HEK293 (cell line): Measurements from ENCODE around the gene ATOH8.

ENCODE experiments used
- CTCF ChIA-PET: fragments of 350-600 bp; formaldehyde crosslinking; extraction: SDS; loops from one replicate; lab custom pipeline; 2021; ENCODE audit warnings: antibody characterized with exemption; lab: Yijun Ruan, JAX
- POLR2A ChIA-PET: fragments of 300-600 bp; formaldehyde crosslinking; extraction: SDS; loops from one replicate; lab custom pipeline; 2020; ENCODE audit warnings: antibody characterized with exemption, inconsistent platforms; lab: Yijun Ruan, JAX
- H3K27ac ChIP-seq: fragments of 200-500 bp; sonication (Bioruptor generic); 2 replicates; pipeline ENCODE4 v1.5.1; 2014; ENCODE audit warnings: low read depth, low read length, control low read depth, inconsistent platforms; ENCODE audit errors: extremely low read depth
- H3K36me3 ChIP-seq, 2 experiments: fragments of 200-500 bp in 1 of 2; sonication (Bioruptor generic) in 1 of 2; 1 replicate in 1 of 2; 2 replicates in 1 of 2; pipeline ENCODE4 v1.5.1; 2014 to 2017; ENCODE audit warnings: inconsistent platforms in 2 of 2, low read length in 2 of 2; ENCODE audit not compliant: control insufficient read depth in 2 of 2, insufficient read depth in 1 of 2
- H3K4me1 ChIP-seq: fragments of 200-500 bp; sonication (Bioruptor generic); 2 replicates; pipeline ENCODE4 v1.5.1; 2014; ENCODE audit warnings: mild to moderate bottlenecking, low read length, inconsistent platforms; ENCODE audit not compliant: control insufficient read depth, insufficient read depth
- H3K4me3 ChIP-seq: 2 replicates; pipeline ENCODE4 v1.5.1; 2011; ENCODE audit warnings: low read depth, mild to moderate bottlenecking, control low read depth, low read length, moderate library complexity
- H3K9me3 ChIP-seq: fragments of 200-500 bp; sonication (Bioruptor generic); 2 replicates; pipeline ENCODE4 v1.5.1; 2014; ENCODE audit warnings: low read depth, low read length, inconsistent platforms; ENCODE audit not compliant: control insufficient read depth, insufficient read depth
- EGR2 ChIP-seq: fragments of 450-650 bp; formaldehyde crosslinking; IDR thresholded peaks from 2 replicates; pipeline ENCODE4 v1.5.1; 2016; ENCODE audit warnings: low read depth, missing biosample characterization, missing genetic modification characterization
- GLI2 ChIP-seq: fragments of 450-650 bp; formaldehyde crosslinking; IDR thresholded peaks from 2 replicates; pipeline ENCODE4; 2017; ENCODE audit warnings: missing biosample characterization, missing genetic modification characterization, low read depth, borderline replicate concordance
- GLIS1 ChIP-seq: fragments of 450-650 bp; formaldehyde crosslinking; IDR thresholded peaks from 2 replicates; pipeline ENCODE4 v1.5.1; 2016; ENCODE audit warnings: missing biosample characterization, missing genetic modification characterization
- HOXD13 ChIP-seq: sonication (generic); formaldehyde crosslinking; IDR thresholded peaks from 2 replicates; pipeline ENCODE4 v1.8.0; 2022; ENCODE audit warnings: missing genetic modification reagents, borderline replicate concordance
- KLF16 ChIP-seq: fragments of 450-650 bp; formaldehyde crosslinking; IDR thresholded peaks from 2 replicates; pipeline ENCODE4 v1.5.1; 2017; ENCODE audit warnings: missing biosample characterization, missing genetic modification characterization
- KLF9 ChIP-seq: fragments of 450-650 bp; formaldehyde crosslinking; IDR thresholded peaks from 2 replicates; pipeline ENCODE4 v1.5.1; 2016; ENCODE audit warnings: missing biosample characterization, missing genetic modification characterization, low read depth
- SP3 ChIP-seq: fragments of 450-650 bp; formaldehyde crosslinking; IDR thresholded peaks from 2 replicates; pipeline ENCODE4 v1.5.1; 2016; ENCODE audit warnings: missing biosample characterization, missing genetic modification characterization
- YY2 ChIP-seq: fragments of 450-650 bp; formaldehyde crosslinking; IDR thresholded peaks from 2 replicates; pipeline ENCODE4 v1.5.1; 2016; ENCODE audit warnings: missing biosample characterization, missing genetic modification characterization
- ZBTB10 ChIP-seq: fragments of 450-650 bp; formaldehyde crosslinking; IDR thresholded peaks from 2 replicates; pipeline ENCODE4 v1.5.1; 2016; ENCODE audit warnings: missing biosample characterization, missing genetic modification characterization
- ZBTB7A ChIP-seq: fragments of 450-650 bp; formaldehyde crosslinking; IDR thresholded peaks from 2 replicates; pipeline ENCODE4 v1.5.1; 2016; ENCODE audit warnings: low read depth, missing biosample characterization, missing genetic modification characterization
- ZNF214 ChIP-seq: fragments of 450-650 bp; formaldehyde crosslinking; IDR thresholded peaks from 2 replicates; pipeline ENCODE4 v1.5.1; 2017; ENCODE audit warnings: missing biosample characterization, mild to moderate bottlenecking, missing genetic modification characterization, borderline replicate concordance
- ZNF335 ChIP-seq: fragments of 450-650 bp; formaldehyde crosslinking; conservative IDR thresholded peaks from 2 replicates; pipeline ENCODE4 v1.5.1; 2016; ENCODE audit warnings: missing biosample characterization, missing genetic modification characterization
- ZNF473 ChIP-seq: fragments of 450-650 bp; formaldehyde crosslinking; IDR thresholded peaks from 2 replicates; pipeline ENCODE4 v1.5.1; 2017; ENCODE audit warnings: missing biosample characterization, missing genetic modification characterization
- ZNF513 ChIP-seq: fragments of 450-650 bp; IDR thresholded peaks from 2 replicates; pipeline ENCODE4 v1.5.1; 2018; ENCODE audit warnings: missing biosample characterization, missing genetic modification characterization
- ZNF561 ChIP-seq: fragments of 450-650 bp; IDR thresholded peaks from 2 replicates; pipeline ENCODE4 v1.5.1; 2018; ENCODE audit warnings: missing biosample characterization, missing genetic modification characterization, borderline replicate concordance
- ZNF670 ChIP-seq: fragments of 450-650 bp; formaldehyde crosslinking; IDR thresholded peaks from 2 replicates; pipeline ENCODE4 v1.5.1; 2016; ENCODE audit warnings: missing biosample characterization, missing genetic modification characterization, low read depth
- ZSCAN16 ChIP-seq: fragments of 450-650 bp; formaldehyde crosslinking; IDR thresholded peaks from 2 replicates; pipeline ENCODE4 v1.5.1; 2016; ENCODE audit warnings: missing biosample characterization, missing genetic modification characterization
- TF ChIP-seq, protein P1 (sequence below): fragments of 450-650 bp; formaldehyde crosslinking; IDR thresholded peaks from 2 replicates; pipeline ENCODE4 v1.5.1; 2016; ENCODE audit warnings: missing biosample characterization, missing genetic modification characterization
- TF ChIP-seq, protein P2 (sequence below): fragments of 450-650 bp; formaldehyde crosslinking; IDR thresholded peaks from 2 replicates; pipeline ENCODE4 v1.5.1; 2017; ENCODE audit warnings: missing biosample characterization, missing genetic modification characterization

ATOH8 gene

DNA sequence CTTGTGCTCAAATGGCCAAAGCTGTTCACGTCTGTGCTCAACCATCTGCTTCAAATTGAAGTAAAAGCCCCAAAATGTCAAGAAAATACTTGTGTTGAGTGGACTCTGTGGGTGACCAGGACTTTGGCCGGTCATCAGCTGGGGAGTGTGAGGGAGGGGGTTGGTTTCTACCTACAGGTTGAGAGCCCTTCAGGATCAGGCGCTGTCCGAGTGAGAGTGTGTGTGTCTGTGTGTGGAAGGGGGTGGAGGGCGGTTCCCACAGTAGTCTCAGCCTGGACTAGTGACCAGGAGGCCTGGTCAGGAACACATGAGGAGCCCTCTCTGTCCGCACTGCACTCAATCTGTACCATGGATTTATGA lies 34.2 kb downstream of the ATOH8 start:
- Histone ChIP-seq H3K36me3 (no peaks in the 10 kb centered on the region), H3K9me3 (no peaks in the 10 kb centered on the region), H3K27ac (no peak overlapping the region), H3K4me3 (no peak overlapping the region), H3K4me1 (peaks cover 12% of the 10 kb centered on the region; the same call in 1 of the 2 replicates)
- TF ChIP-seq KLF9 (no peak), GLI2 (no peak), ZNF473 (tag by site-specific recombination) (no peak), ZBTB10 (tag by site-specific recombination) (no peak), SP3 (tag by site-specific recombination) (no peak), ZBTB7A (tag by site-specific recombination) (no peak), ZNF513 (tag by site-specific recombination) (no peak), ZNF561 (tag by site-specific recombination) (no peak), ZNF214 (tag by site-specific recombination) (no peak), HOXD13 (CRISPR knock-in tag) (no peak), GLIS1 (no peak), KLF16 (tag by site-specific recombination) (no peak), ZNF335 (no peak), ZNF670 (tag by site-specific recombination) (no peak)
- TF ChIP-seq, protein P1, sequence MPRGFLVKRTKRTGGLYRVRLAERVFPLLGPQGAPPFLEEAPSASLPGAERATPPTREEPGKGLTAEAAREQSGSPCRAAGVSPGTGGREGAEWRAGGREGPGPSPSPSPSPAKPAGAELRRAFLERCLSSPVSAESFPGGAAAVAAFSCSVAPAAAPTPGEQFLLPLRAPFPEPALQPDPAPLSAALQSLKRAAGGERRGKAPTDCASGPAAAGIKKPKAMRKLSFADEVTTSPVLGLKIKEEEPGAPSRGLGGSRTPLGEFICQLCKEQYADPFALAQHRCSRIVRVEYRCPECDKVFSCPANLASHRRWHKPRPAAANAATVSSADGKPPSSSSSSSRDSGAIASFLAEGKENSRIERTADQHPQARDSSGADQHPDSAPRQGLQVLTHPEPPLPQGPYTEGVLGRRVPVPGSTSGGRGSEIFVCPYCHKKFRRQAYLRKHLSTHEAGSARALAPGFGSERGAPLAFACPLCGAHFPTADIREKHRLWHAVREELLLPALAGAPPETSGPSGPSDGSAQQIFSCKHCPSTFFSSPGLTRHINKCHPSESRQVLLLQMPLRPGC (tag by site-specific recombination), result no peak
- TF ChIP-seq, protein P2, sequence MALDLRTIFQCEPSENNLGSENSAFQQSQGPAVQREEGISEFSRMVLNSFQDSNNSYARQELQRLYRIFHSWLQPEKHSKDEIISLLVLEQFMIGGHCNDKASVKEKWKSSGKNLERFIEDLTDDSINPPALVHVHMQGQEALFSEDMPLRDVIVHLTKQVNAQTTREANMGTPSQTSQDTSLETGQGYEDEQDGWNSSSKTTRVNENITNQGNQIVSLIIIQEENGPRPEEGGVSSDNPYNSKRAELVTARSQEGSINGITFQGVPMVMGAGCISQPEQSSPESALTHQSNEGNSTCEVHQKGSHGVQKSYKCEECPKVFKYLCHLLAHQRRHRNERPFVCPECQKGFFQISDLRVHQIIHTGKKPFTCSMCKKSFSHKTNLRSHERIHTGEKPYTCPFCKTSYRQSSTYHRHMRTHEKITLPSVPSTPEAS (tag by site-specific recombination), result no peak
- ChIA-PET CTCF (no interaction called here), POLR2A (no interaction called here)

DNA sequence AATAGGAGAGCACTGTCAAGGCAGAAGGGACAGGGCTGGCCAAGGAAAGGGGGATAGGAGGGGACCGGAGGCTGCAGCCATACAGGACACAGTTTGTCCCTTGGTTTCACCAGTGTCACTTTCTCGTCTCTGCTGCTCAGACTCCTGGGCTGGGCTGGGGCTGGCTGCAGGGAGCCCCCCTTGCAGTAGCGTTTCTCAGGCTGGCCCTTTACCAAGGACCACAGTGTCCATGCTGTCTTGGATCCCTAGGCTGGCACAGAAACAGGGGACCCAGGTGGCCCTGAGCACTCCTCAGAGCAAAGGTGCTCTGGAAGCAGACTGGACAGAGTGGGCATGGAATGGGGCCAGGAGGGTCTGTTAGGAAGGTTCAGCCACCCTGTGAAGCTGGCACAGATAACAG lies 34.8 kb downstream of the ATOH8 start:
- Histone ChIP-seq H3K4me3 (no peak overlapping the region), H3K27ac (no peak overlapping the region), H3K36me3 (no peaks in the 10 kb centered on the region), H3K9me3 (no peaks in the 10 kb centered on the region), H3K4me1 (peaks cover 12% of the 10 kb centered on the region; the same call in 1 of the 2 replicates)
- ChIA-PET CTCF (interaction anchor here (2.1 kb wide), 1 partner anchor 60 kb away, joined by 8 read pairs; no protein-coding TSS in a partner anchor), POLR2A (no interaction called here)
- TF ChIP-seq ZSCAN16 (tag by site-specific recombination), result no peak
- no peak for TF ChIP-seq EGR2
- TF ChIP-seq YY2 (tag by site-specific recombination), result no peak
